Astrocyte (in vitro differentiated cells and primary cell): ENCODE measurements around the gene SAC3D1.
A peak's percentile ranks its signal among the peaks of the same experiment; 100 is the strongest.

Experiments
- EZH2 ChIP-seq: IDR thresholded peaks from 2 replicates; pipeline ENCODE4 v1.6.1; 2012; ENCODE audit warnings: mild to moderate bottlenecking, low read length, inconsistent platforms; ENCODE audit not compliant: insufficient read depth
- TF ChIP-seq, protein P1 (sequence below): IDR thresholded peaks from 2 replicates; pipeline ENCODE4 v1.5.1; 2011; ENCODE audit warnings: low read depth, mild to moderate bottlenecking, inconsistent platforms, low read length, moderate library complexity; ENCODE audit not compliant: insufficient read depth

DNA sequence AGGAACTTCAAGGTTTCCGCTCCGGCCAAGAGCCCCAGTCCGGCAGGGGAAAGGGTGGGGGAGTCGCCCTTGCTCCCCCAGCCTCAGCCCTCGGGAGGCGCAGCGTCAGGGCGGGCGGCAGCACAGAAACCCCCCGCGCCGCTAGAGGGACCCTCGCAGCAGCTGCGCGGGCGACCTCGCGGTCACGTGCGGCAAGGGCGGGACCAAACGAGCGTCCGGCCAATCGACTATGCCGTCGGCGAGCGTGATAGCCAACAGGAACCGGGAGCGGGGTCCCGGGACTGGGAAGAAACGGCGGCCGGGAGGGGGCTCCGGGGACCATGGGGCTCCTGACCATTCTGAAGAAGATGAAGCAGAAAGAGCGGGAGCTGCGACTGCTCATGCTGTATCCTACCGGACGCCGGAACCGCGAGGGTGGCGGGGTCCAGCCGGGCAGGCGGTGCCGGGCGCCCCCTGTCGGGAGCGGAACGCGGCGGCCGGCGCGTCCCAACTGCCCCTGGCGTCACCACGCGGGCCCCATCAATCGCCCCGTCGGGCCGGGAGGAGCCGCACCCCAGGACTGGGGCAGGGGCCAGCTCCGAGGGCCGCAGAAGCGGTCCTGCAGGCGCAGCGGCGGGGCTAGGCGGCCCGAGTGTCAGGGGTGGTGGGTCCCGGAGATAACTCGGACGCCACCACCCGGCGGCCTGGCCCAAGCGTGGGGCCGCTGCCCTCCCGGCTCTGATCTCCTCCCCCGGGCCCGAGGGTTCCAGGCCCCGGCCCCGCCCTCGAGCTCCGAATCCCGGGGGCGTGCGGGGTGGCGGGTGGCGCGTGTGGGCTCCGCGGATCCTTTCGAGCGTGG, 26.9 kb upstream of the SAC3D1 start, which contains the start of gene ARL2:
- TF ChIP-seq, protein P1, sequence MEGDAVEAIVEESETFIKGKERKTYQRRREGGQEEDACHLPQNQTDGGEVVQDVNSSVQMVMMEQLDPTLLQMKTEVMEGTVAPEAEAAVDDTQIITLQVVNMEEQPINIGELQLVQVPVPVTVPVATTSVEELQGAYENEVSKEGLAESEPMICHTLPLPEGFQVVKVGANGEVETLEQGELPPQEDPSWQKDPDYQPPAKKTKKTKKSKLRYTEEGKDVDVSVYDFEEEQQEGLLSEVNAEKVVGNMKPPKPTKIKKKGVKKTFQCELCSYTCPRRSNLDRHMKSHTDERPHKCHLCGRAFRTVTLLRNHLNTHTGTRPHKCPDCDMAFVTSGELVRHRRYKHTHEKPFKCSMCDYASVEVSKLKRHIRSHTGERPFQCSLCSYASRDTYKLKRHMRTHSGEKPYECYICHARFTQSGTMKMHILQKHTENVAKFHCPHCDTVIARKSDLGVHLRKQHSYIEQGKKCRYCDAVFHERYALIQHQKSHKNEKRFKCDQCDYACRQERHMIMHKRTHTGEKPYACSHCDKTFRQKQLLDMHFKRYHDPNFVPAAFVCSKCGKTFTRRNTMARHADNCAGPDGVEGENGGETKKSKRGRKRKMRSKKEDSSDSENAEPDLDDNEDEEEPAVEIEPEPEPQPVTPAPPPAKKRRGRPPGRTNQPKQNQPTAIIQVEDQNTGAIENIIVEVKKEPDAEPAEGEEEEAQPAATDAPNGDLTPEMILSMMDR: peak; percentile 38
- TF ChIP-seq EZH2: no peak
